CD4-positive, alpha-beta T cell treated with Interleukin-15 for 4 hours (primary cell): Measurements from ENCODE around the gene PNCK.
A peak's percentile ranks its signal among the peaks of the same experiment; 100 is the strongest.
"Not testable (repeated sequence)": the region's sequence is repeated elsewhere in the genome, so short reads cannot be mapped to it uniquely, and the experiment has no call there.

Experiments used
- DNase-seq: peaks from one replicate; pipeline ENCODE4 v3.0.0-alpha.2; 2020; ENCODE audit warnings: low spot score

The PNCK gene

GRCh38 chrX:153673428-153674218 lies at the start of gene PNCK:
TSS of gene PNCK (minus strand) at chrX:153673813. CDS start at chrX:153673076, 737 bp downstream.
- DNase-seq: no peak

GRCh38 chrX:153722704-153723350 lies 49.2 kb upstream of the PNCK start:
- no peak for DNase-seq

DNA sequence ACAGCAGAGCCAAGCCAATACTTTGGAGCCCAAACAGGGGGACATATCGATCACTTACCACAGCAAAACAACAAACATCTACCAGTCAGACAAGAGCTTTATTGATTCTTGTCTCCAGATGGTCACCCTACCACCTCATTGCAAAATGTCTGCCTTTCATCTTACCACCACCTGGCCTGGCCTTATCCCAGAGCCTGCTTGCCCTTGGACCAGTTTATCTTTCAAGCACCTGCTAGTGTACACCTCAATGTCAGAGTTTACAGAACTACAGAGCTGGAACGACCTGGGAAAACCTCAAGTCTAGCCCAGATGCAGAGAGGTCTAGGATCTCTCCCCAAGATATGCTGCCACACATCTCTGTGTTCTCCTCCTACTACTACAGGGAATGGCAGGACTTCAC lies 46.1 kb upstream of the PNCK start:
- DNase-seq: no peak

GRCh38 chrX:153719238-153719637 lies 45.6 kb upstream of the PNCK start:
- DNase-seq: no peak

DNA sequence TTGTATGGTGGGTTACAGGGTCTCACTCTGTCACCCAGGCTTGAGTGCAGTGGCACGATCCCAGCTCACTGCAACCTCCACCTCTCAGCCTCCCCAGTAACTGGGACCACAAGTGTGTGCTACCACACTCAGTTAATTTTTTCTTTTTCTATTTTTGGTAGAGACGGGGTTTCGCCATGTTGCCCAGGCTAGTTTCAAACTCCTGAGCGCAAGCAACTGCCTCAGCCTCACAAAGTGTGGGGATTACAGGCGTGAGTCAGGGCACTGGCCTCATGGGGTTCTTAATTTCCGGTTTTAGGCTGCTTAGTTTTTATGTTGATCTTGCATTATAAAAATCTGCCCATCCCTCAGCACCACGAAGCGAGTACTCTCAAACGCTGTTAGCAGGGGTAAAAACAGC lies 43.8 kb upstream of the PNCK start:
- DNase-seq: no peak

DNA sequence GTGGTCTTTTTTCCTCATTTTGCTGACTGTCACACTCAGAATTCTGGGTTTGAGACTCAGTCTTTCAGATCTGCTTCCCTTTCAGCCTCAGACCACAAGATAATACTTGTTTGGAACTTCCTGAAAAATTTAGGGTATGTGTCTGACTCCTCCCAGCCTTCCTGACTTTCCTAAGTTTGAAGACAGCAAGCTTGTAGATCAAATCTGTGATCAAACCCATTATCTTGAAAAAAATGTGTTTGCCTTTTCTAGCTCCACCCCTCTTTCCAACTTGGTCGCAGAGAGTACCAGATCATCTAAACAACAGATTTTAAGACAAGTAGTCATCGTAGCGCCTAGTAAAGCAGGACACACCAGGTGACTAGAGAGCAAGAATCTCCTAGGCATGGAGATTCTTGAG lies 40.6 kb upstream of the PNCK start:
- DNase-seq: no peak

DNA sequence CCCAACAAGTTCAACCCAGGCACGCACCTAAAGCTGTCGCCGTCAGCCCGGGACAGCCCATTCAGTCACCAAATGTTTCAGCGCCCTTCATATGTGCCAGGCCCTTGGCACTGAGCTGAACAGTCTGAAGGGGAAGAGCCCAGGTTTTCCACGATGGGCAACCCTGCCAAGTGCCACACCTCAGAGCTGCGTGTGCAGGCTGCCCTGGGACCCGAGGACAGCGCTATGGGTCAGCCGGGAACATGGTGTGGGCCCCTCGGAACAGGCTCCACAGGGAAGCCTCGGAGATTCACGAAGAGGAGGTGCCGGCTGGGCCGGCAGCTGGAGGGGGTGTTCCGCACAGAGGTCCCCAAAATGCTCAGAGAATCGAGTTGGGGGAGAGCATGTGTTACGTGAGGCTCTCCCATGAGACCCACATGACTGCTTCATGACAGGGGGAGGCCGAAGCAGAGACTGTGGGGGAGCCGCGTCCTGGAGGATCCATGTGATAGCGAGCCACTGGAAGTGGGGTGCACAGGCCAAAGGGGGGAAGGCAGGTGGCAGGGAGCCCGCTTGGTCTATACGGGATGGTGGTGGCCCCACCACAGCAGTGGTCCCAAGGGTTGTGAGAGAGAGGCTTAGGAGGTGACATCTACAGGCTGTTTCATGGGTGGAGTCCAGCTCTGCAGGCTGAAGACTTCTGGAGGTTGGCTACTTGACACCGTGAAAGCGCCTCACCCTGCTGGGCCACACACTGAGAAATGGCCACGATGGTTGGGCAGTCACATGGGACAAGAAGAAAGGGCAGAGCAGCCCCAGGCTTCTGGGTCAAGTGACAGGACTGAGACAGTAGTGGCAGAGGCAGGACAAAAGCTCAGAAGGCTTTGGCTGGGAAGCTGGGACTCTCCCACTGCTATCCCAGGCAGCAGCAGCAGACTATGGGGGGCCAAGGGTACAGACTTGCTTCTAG lies 36.4 kb upstream of the PNCK start:
- DNase-seq: no peak

DNA sequence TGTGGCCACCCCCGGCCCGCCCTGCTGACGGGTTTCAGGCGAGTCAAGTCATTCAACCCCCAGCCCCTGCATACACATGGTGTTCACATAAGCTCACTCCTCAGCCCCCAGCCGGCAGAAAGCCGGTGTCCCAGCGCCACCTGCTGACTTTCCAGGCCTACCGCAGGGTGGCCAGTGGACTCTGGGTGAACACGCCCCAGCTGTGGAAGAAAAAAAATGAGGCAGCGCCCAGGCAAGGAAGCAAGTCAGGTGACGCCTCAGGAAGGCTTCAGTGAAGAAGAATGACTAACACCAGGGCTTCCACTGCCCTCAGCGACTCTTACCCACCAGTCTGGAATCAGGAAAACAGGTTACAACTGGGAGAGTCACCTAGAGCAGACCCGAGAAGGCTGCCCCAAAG lies 34.8 kb upstream of the PNCK start:
- peak; percentile 34 for DNase-seq

DNA sequence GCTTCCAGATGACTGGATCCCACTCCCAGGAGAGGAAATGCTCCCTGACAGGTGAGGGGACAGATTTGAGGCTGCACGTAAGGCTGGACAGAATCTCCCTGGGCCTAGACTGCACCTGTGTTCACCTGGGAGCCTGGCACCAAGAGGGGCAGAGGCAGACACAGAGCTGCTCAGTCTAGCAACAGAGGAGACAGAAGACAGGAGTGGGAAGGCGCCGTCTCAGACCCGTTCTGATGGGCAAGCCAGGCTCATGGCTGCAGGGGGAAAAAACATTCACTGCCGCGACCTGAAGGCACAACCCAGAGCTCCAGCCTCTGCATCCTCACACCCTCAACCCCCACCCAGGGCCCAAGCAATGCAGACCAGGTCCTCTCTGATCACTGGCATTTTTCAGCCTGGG lies 33.8 kb upstream of the PNCK start:
- no peak for DNase-seq

GRCh38 chrX:153706799-153707198 lies 33.2 kb upstream of the PNCK start:
- no peak for DNase-seq

GRCh38 chrX:153705403-153706060 lies 31.9 kb upstream of the PNCK start:
- not testable (repeated sequence) for DNase-seq

- DNase-seq: not testable (repeated sequence)
Observed at GRCh38 chrX:153704631-153705402, 31.2 kb upstream of the PNCK start.

DNA sequence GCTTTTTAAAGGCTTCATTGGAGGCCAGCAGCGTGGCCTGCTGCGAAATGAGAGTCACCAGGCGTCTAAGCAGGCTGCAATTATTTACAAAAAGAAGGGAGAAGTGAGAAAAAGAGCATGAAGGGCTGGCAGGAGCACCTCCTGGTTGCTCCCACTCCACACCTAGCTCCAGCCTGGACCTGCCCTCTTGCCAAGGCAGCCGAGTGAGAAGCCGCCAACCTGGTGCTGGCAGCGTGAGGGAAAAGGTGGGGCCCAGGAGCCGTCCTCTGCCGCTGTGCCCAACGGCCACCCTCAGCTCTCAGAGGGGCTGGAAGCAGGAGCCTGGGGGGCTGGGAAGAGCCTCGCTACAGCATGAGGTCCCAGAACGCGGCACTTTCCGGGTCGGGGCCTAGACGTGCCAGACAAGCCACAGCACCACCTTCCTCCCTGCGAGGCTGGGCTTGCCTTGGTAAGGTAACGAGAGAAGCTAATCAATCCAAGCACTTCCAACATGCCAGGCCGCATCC lies 30.5 kb upstream of the PNCK start:
- no peak for DNase-seq

DNA sequence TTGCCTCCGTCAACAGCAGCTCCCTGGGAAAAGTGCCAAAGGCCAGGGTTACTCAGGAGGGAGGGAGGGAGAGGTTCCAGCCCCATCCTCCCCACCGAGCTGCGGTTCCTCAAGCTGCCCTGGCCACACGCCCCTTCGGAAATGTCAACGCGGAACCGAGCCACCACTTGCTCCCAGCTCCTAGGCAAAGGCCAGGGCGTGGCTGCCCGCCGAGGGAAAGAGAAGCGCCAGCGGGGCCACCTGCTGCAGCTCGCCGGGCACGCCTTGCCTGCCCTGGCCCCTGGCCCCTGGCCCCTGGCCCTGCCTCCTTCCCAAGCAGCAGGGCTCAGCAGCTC lies 29.4 kb upstream of the PNCK start:
- DNase-seq: no peak

DNA sequence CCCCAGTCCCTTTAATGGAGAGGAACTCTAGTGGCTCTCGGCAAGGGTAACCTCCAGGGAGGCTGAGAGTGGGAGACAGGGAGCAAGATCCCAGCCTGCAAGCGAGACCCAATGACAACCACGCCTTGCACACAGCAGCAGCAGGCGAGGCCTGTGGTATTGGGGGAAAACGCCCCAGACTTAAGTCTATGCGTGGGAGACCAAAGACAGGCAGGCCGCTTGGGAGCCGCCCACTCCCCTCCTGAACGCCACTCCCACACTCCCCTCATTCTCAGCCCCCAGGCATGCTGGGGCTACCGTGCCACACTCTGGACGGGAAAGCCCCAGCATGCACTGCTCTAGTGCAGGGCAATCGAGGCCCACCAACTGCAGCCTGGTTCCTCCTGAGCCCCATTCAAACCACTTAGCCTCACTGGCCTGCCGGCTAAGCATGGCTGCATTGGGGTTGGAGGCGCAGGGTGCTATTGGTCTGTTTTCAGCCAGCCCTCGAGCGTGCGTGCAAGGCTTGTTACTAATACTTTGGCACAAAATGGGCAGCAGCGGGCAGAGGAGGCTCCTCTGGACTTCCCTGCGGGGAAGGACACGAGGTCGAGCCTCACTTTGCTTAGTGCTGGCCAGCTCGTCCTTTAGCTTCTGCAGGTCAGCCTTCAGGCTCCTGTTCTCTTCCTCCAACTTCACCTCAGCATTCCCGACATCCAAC lies 28.9 kb upstream of the PNCK start:
- DNase-seq: no peak

- DNase-seq: no peak
Observed at GRCh38 chrX:153701706-153702105, 28.1 kb upstream of the PNCK start.

DNA sequence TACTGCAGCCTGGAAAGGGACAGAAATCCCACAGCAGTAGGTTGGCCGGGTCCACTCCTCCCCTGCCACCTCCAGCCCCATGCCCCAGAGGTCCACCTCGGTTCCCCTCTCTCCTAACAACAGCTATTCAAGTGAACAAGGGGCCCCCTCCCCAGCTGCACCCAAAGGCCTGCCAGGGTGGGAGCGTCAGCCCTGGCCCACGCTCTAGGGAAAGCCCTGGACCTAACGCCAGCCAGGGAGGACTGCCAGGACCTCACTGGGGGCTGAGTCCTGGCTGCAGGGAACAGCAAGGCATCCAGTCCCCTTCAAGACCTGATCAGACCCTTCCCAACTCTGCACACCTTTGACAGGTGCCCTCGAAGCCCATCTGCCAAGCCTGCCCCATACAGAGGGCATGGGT lies 27.4 kb upstream of the PNCK start:
- no peak for DNase-seq

GRCh38 chrX:153700376-153700945 lies 26.8 kb upstream of the PNCK start:
- DNase-seq: no peak

- DNase-seq: not testable (repeated sequence)
Observed at GRCh38 chrX:153699784-153700371, 26.3 kb upstream of the PNCK start.
